MCF 10A (cell line): ENCODE measurements around the gene PLXNC1. TPM values are rescaled to one million over a fixed set of nuclear protein-coding genes. Genes with fewer than 3 reads are reported as not detected.
A peak's percentile ranks its signal among the peaks of the same experiment; 100 is the strongest.

ENCODE experiments used
- BruUV-seq: library from RNA; stranded (reverse); fragments of 400-500 nt; replicated peaks from 2 replicates; lab custom pipeline; 2021; lab: Mats Ljungman, UMichigan
- CTCF ChIA-PET: fragments of 300-600 bp; sonication (Branson Sonifier 250); formaldehyde crosslinking; extraction: SDS; loops from one replicate; lab custom pipeline; 2021; ENCODE audit warnings: antibody characterized with exemption, inconsistent platforms; lab: Yijun Ruan, JAX
- POLR2A ChIA-PET: fragments of 300-600, 350-650 bp; sonication (Branson Sonifier 250); formaldehyde crosslinking; extraction: SDS; loops from one replicate; lab custom pipeline; 2020; ENCODE audit warnings: antibody characterized with exemption, inconsistent platforms; lab: Yijun Ruan, JAX
- DNase-seq: peaks from one replicate; pipeline ENCODE4 v3.0.0-alpha.2; 2018; ENCODE audit not compliant: unreplicated experiment
- H3K27ac Mint-ChIP-seq: one replicate; pipeline ENCODE4 v1.8.0; 2022; ENCODE audit warnings: mild to moderate bottlenecking, low read depth, mixed read lengths; ENCODE audit not compliant: unreplicated experiment
- H3K27me3 Mint-ChIP-seq: one replicate; pipeline ENCODE4 v1.8.0; 2022; ENCODE audit warnings: mixed read lengths; ENCODE audit not compliant: insufficient read depth, unreplicated experiment
- H3K36me3 Mint-ChIP-seq: one replicate; pipeline ENCODE4 v1.8.0; 2022; ENCODE audit warnings: mild to moderate bottlenecking, moderate library complexity, mixed read lengths; ENCODE audit not compliant: insufficient read depth, unreplicated experiment
- H3K4me1 Mint-ChIP-seq: one replicate; pipeline ENCODE4 v1.8.0; 2022; ENCODE audit warnings: mixed read lengths; ENCODE audit not compliant: insufficient read depth, unreplicated experiment
- H3K4me3 Mint-ChIP-seq: one replicate; pipeline ENCODE4 v1.8.0; 2022; ENCODE audit warnings: mild to moderate bottlenecking, moderate library complexity, mixed read lengths; ENCODE audit not compliant: unreplicated experiment
- H3K9me3 Mint-ChIP-seq: one replicate; pipeline ENCODE4 v1.8.0; 2022; ENCODE audit warnings: mixed read lengths; ENCODE audit not compliant: unreplicated experiment
- CTCF ChIP-seq: fragments of 200-600 bp; IDR thresholded peaks from one replicate; pipeline ENCODE4 v1.8.0; 2022; ENCODE audit warnings: antibody characterized with exemption, mild to moderate bottlenecking; ENCODE audit not compliant: unreplicated experiment
- intact Hi-C: fragments of 100-400 bp; cut with micrococcal nuclease; formaldehyde crosslinking; loops from 2 replicates; pipeline ENCODE4 v1.14.1; 2022
- total RNA-seq: library from RNA; stranded (reverse); gene quantifications from 2 replicates; pipeline ENCODE4 v1.2.3, GENCODE V29; 2022

The PLXNC1 gene
- total RNA-seq, 1 experiment from 2014 or later: 2.4 TPM

- Mint-ChIP-seq H3K9me3 (no peaks in the 10 kb centered on the region), H3K36me3 (no peaks in the 10 kb centered on the region), H3K4me3 (no peak overlapping the region), H3K27ac (no peak overlapping the region), H3K27me3 (no peaks in the 10 kb centered on the region), H3K4me1 (no peaks in the 10 kb centered on the region)
- intact Hi-C loops: loop anchor here (10.0 kb wide), 1 partner anchor 129 kb away; no protein-coding TSS in a partner anchor
- ChIA-PET POLR2A (interaction anchor here (0.8 to 1.5 kb wide), 2 partner anchors 11 to 324 kb away, joined by 3 to 4 read pairs; partner anchors contain the start of gene CEP83), CTCF (interaction anchor here (0.6 to 2.6 kb wide), 8 partner anchors 9 to 1572 kb away, joined by 3 to 20 read pairs (median 5); no protein-coding TSS in a partner anchor)
- no peak for DNase-seq
- no TSS peak for BruUV-seq
- no peak for TF ChIP-seq CTCF
Observed at GRCh38 chr12:94135896-94136295, 12.5 kb upstream of the PLXNC1 start.

GRCh38 chr12:94139816-94140215 lies 8.6 kb upstream of the PLXNC1 start:
- no peaks in the 10 kb centered on the region for H3K4me1 Mint-ChIP-seq
- no peak overlapping the region for H3K27ac Mint-ChIP-seq
- H3K27me3 Mint-ChIP-seq: peaks cover 20% of the 10 kb centered on the region
- no TSS peak for BruUV-seq
- TF ChIP-seq CTCF: no peak
- DNase-seq: no peak
- intact Hi-C loops: loop anchor here (10.0 kb wide), 2 partner anchors 125 to 615 kb away; no protein-coding TSS in a partner anchor
- ChIA-PET CTCF (interaction anchor here (1.1 kb wide), 1 partner anchor 17 kb away, joined by 3 read pairs; no protein-coding TSS in a partner anchor), POLR2A (no interaction called here)
- H3K36me3 Mint-ChIP-seq: peaks cover 4% of the 10 kb centered on the region
- H3K9me3 Mint-ChIP-seq: no peaks in the 10 kb centered on the region
- H3K4me3 Mint-ChIP-seq: no peak overlapping the region

DNA sequence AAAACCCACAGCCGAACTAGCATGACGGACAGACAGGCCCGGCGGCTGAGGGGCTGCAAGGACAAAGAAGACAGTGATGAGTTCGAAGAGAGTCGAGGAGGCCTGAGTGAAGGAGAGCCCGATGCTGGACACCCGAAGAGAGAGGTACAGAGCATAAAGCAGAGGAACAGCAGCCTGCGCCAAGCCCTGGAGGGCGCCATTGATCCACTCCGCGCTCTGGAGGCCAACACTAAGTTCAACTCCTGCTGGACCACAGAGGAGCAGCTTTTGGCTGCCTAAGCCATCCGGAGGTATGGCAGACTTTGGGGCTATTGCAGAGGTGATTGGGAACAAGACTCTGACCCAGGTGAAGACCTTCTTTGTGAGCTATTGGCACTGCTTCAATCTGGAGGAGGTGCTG lies 7.8 kb upstream of the PLXNC1 start:
- Mint-ChIP-seq H3K27me3 (peaks cover 22% of the 10 kb centered on the region), H3K27ac (no peak overlapping the region), H3K4me1 (no peaks in the 10 kb centered on the region), H3K36me3 (peaks cover 4% of the 10 kb centered on the region), H3K9me3 (no peaks in the 10 kb centered on the region), H3K4me3 (no peak overlapping the region)
- peak; percentile 34 for DNase-seq
- BruUV-seq: no TSS peak
- POLR2A ChIA-PET: no interaction called here
- intact Hi-C loops: loop anchor here (10.0 kb wide), 1 partner anchor 614 kb away; no protein-coding TSS in a partner anchor
- TF ChIP-seq CTCF: no peak
- CTCF ChIA-PET: interaction anchor here (1.0 to 1.1 kb wide), 2 partner anchors 18 to 394 kb away, joined by 3 to 5 read pairs; no protein-coding TSS in a partner anchor

GRCh38 chr12:94141004-94141764 lies 7.2 kb upstream of the PLXNC1 start:
- H3K27ac Mint-ChIP-seq: no peak overlapping the region
- TF ChIP-seq CTCF: no peak
- intact Hi-C loops: loop anchor here (10.0 kb wide), 1 partner anchor 614 kb away; no protein-coding TSS in a partner anchor
- peaks cover 4% of the 10 kb centered on the region for H3K36me3 Mint-ChIP-seq
- H3K4me3 Mint-ChIP-seq: no peak overlapping the region
- peaks cover 28% of the 10 kb centered on the region for H3K27me3 Mint-ChIP-seq
- no TSS peak for BruUV-seq
- CTCF ChIA-PET: interaction anchor here (0.6 to 1.1 kb wide), 3 partner anchors 19 to 394 kb away, joined by 3 to 5 read pairs (median 3); no protein-coding TSS in a partner anchor
- no peak for DNase-seq
- H3K9me3 Mint-ChIP-seq: no peaks in the 10 kb centered on the region
- no peaks in the 10 kb centered on the region for H3K4me1 Mint-ChIP-seq
- POLR2A ChIA-PET: interaction anchor here (0.7 kb wide), 1 partner anchor 1205 kb away, joined by 3 read pairs; no protein-coding TSS in a partner anchor
